IPS-NIHi7 (cell line): ENCODE measurements around the gene WDR27.
"Not testable (repeated sequence)": the region's sequence is repeated elsewhere in the genome, so short reads cannot be mapped to it uniquely, and the experiment has no call there.

Experiments
- DNase-seq: peaks from one replicate; pipeline ENCODE4 v3.0.0; 2012; ENCODE audit warnings: mixed read lengths; ENCODE audit errors: extremely low spot score

Gene WDR27

DNA sequence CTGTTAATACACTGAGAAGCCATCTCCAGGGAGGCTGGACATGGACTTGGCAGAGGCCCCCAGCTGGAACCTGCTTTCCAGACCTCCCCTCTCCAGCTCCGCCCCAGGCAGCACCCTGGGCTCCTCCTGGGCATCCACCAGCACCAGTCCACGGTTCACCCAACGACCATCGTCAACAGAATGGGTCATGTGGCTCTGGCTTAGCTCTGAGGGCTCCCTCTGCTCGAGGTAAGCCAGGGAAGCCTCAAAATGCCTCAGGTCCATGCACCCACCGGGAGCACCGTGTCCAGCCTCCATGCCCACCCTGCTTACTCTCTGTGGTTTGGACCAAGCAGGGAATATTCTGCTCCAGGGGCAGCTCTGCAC is 40.5 kb downstream of the WDR27 start:
- no peak for DNase-seq

DNA sequence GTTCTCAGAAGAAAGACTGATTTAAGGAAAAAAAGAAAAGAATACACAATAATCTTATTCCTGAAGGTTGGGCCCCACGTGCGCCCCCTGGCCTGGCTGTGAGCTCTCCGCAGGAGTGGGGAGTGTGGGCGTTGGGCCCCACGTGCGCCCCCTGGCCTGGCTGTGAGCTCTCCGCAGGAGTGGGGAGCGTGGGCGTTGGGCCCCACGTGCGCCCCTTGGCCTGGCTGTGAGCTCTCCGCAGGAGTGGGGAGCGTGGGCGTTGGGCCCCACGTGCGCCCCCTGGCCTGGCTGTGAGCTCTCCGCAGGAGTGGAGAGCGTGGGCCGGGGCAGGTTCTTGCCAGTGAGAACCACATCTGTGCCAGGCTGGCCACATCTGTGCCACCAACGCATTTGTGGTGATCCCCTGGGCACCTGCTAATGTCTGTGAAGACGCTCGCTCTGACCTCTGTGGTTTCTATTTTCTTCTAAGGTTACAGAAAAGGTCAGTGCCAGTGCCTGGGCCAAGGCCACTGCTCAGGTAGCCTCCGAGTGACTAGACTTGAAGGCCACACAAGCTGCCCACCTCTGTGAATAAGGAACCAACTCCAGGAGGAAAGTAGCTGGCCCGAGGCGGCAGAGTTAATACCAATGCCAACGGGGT is 41.0 kb downstream of the WDR27 start:
- no peak for DNase-seq

DNA sequence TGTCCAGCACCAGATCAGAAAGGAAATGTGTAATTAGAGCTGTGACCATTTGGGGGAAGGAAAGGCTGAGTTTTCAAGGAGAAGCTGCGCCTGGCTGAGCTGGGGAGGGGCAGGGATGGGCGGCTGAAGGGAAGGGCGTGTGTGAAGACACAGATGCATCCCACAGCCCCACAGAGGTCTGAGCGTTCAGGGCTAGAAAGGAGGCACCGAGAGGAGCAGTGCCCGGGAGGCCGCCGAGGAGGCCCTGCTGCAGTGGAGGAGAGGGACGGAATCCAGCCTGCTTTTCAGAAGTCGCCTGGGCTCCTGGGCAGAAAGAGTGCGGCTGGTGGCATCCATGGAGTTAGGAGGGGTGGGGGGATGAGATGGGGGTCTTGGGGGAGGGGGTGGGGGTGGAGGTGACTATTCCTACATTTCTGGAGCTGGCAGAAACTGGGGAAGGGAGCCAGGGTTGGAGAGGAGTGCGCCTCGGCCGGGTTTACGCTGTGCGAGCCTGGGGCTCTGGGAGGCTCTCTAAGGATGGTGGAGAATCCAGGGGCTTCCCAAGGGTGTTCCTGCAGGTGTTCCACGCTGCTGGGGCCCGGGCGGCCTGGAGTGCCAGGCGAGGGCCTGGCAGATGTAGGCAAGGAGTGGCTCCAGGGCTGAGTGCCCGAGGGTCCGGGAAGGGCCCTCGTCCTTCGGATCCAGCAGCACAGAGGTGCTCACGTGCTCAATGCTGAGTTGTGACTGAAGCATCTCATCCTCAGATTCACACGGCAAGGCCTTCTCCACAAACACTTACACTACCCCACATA is 41.8 kb downstream of the WDR27 start:
- no peak for DNase-seq

DNA sequence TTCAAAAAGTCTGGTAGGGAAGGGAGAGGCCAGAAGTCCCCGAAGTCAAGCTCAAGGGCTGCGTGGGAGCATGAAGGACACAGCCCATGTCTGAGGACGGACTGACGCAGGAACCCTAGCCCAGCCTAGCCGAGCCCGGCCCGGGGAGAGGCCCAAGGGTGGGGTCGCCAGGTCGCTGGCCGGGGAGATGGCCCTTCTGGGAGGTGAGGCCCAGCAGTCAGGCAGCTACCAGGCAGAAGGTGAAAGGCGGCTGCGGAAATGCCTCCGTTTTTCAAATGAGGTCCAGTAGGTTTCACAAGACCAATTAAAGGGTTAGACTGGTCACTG is 44.6 kb downstream of the WDR27 start:
- no peak for DNase-seq

DNA sequence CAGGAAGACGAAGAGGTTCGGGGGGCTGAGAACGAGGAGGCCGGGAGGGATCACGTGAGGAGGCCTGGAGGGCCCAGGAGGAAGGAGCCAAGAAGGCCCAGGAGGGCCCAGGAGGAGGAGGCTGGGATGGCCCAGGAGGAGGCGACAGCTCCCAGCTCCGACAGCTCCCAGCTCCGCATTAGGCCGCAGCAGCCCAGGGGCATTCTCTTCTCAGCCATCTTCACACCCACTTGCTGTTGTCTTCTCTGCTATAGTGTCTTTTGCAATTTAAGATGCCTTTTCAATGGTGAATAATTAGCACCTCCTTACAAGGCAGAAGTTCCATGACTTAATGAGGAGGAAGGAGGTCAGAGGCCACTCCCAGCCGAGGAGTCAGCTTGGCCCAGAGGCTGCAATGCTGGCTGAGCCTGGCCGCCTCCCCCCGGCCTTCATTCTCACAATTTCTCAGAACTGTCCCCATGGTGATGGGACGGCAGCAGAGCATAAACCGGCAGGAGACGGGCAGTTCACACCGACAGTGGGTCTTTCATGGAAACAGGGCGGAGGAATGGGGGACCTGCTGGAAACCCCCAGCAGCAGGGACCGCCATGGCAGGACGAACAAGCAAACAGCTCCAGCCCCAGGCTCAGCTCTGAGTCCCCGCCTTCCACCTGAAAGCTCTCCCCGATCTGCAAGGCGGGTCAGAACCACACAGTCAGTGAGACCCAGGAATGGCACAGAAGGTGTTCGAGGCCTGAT is 45.1 kb downstream of the WDR27 start:
- DNase-seq = peak; percentile 28

DNA sequence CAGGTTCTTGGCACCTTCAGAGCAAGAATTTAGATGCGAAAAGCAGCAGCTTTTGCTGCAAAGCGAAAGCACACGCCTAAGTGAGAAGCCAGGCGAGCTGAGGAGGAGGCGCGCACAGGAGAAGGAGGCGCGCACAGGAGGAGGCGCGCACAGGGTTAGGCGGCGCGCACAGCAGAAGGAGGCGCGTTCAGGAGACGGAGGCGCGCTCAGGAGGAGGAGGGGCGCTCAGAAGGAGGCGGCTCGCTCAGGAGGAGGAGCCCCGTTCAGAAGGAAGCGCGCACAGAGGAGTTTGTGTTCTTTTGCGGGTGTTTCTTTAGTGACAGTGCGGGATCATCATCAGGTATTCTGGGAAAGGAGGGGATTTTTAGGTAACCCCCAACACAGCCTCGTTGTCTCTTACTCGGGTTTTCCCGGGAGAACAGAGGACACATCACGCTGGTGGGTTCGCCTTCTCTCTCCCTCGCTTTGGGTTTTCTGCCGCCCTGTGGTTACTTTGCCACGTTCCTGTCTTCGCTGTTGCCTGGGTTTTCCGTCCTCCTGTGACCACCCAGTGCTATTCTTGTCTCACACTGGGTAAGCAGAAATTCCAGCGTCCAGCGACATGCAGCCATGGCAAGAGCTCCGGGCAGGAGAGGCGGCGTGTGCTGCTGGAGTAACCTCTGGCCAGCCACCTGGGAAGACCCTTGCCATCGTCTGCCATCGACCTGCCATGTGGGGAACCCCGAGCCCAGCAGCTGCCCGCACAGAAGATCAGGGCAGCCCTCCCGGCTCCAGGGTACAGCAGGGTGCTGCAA is 47.0 kb downstream of the WDR27 start:
- peak; percentile 73 for DNase-seq

DNA sequence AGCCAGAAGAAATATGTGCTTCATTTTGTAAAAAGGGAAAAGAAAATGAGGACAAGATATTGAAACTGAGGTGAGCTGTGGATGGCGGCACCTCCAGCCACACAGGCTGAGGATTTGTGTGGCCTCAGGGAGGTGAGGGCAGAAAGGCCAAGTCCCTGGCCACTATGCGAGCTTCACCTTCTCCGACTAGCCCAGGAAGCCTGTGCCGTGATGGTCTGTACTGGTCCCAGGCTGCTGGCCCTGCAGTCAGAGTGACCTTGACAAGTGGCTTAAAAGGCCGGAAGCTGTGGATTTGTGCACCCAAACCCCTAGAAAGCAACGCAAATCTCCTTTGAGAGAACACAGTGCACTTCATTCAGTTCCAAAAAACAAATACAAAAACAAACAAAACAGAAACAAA is 48.1 kb downstream of the WDR27 start:
- DNase-seq = no peak

DNA sequence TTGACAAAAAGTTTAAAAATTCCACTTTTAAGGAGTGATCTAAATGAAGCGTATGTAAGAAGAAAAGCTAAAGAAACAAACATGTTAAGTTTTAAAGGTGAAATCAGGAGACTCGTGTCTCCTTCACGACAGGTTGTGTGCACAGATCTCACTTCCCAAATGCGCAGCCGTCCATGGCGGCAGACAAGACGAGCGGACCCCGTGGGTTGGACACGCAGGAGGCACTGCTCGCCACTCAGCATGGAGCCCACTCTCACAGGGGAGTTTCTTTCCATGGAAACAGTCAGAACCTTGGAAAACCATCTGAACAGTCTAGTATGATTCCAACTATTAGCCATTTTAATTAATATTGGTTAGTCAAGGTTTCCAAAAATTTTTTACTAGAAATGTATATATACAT is 48.9 kb downstream of the WDR27 start:
- DNase-seq = no peak

DNA sequence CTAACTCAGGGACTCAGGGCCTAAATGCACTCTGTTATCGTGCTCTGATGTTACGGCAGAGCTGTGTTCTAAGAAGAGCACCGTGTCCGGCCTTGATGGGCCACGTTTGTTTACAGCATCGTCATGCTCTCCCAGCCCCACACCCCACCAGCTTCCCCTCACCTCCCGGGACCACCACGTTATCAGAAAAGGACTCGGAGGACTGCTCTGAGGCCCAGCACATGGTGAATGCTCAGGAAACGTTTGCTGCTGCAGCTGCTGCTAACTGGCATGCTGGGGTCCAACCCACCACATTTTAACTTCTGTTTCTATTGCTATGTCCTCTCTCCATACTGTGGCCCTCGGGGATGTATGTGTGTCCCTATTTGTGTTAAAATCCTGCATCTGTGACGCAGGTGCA is 50.3 kb downstream of the WDR27 start:
- no peak for DNase-seq

DNA sequence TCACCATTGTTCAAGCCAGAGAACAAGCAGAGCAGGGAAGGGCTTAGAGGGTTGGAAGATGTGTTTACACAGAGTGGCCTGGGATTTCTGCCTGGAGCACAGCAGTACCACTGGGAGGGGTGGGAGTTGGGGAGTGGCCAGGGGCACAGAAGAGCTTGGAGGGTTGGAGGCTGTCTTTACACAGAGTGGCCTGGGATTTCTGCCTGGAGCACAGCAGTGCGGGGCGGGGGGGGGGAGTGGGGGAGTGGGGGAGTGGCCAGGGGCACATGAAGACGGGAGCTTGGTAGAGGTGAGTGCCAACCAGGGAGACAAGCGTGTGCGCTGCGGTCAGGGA is 50.9 kb downstream of the WDR27 start:
- no peak for DNase-seq

DNA sequence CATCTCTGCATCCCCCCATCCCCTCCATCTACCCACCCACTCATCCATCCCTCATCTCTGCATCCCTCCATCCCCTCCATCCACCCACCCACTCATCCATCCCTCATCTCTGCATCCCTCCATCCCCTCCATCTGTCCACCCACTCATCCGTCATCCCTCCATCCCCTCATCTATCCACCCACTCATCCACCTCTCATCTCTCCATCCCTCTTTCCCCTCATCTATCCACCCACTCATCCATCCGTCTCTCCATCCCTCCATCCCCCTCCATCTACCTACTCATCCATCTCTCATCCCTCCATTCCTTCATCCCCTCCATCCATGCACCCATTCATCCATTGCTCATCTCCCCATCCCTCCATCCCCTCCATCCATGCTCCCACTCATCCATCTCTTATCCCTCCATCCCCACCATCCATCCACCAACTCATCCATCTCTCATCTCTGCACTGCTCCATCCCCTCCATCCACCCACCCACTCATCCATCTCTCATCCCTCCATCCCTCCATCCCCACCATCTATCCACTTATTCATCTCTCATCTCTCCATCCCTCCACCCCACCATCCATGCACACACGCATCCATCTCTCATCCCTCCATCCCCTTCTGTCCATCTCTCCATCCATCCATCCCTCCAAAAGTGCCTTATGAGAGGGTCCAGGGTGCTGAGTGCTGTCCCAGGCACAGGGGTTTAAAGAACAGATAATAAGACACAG is 51.4 kb downstream of the WDR27 start:
- no peak for DNase-seq

DNA sequence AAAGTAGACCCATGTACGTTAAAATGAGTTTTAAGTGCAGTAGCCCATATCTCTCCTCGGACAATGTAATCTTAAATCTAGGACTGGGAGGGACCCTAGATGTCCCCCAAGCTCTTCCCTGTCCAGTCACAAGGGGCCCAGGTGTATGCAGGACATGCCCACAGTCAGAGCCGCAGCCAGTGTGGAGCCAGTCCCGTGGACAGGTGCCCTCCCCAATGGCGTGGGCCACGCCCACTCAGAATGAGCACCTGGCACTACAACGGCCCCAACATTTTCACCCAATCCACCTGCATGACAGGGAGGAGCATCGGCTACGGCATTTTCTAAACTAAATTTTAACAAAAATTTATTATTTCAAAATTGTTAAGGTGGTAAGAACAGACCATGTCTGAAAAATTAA is 53.2 kb downstream of the WDR27 start:
- DNase-seq = no peak

DNA sequence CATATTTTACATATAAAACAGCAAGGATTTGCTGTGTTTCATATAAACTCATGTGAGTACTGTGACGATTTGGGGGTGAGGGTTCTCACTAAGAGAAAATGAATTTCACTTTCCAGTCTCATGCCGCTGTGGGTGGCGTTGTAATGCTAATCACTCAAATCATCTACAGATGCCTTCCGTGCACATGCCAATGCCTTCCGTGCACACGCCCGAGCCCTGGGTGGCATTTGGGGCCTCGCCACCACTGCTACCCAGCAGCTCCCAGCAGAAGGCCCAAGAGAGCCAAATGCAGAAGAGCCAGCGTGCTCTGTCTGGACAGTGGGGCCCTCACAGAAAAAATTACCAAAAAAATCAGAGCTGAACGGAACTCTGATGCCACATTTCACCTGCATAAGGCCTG is 53.7 kb downstream of the WDR27 start:
- no peak for DNase-seq

DNA sequence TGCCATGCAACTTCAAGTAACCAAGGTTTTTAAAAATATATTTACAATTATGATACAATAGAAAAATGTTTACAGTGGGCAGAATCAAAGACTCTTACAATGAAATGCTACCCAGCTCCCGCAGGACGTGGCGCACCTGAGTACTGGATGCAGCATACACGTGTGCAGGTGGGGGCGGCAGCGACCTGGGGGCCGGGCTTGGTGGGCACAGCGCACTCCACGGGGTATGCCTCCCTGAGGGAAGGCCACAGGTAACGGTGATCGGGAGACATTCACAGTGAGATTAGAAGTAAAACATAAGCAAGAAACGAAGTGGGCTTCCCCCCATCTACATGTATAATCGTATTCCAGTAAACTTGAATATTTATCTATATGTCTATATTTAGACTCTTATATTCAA is 54.2 kb downstream of the WDR27 start:
- no peak for DNase-seq

DNA sequence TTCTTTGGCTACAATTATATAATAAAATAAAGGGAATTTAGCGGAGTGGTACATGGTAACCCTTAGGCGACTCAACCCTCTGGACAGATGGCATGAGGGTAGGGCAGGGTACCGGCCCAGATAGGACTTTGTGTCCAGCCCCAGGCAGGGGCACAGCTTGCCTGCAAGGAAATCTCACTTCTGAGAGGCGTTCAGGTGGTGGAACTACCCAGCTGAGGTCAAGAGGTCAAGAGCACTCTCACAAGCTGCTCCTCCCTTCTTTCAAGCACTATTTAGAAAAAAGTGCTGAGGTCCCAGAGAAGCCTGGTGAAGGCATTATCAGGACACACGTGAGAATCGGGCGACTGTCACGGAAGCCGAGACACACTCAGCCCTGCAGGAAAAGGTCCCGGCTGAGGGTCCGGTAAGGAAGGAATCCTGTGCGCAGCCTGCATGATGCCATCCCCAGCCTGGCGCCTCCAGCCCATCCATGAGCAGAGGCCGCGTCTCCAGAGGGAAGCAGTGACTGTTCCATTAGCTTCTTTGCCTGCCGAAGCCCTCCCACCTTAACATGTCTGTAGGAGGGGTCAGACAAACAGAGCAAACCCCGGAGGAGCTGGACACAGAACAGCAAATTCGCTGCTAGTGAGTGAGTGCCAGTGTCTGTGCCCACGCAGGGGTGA is 54.8 kb downstream of the WDR27 start:
- no peak for DNase-seq

DNA sequence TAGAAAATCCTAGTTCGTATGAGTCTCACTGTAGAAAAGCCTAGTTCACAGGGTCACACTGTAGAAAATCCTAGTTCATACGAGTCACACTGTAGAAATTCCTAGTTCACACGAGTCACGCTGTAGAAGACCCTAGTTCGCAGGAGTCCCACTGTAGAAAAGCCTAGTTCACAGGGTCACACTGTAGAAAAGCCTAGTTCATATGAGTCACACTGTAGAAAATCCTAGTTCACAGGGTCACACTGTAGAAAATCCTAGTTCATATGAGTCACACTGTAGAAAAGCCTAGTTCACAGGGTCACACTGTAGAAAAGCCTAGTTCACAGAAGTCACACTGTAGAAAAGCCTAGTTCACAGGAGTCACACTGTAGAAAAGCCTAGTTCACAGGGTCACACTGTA is 56.4 kb downstream of the WDR27 start:
- not testable (repeated sequence) for DNase-seq

DNA sequence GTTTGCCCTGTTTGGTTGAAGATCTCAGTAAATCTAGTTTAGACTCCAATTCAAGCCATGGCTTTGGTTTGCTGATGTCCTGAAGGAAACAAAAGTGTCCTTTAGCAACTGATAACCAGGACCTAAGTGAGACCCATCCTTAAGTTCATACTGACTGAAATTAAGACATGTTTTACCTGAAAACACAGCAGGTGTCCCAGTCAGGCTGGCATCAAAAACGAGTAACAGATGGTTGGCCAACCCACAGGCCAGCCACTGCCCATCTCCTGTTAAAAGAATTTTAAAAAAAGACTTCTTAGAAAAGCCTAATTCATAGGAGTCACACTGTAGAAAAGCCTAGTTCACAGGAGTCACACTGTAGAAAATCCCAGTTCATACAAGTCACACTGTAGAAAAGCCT is 58.3 kb downstream of the WDR27 start:
- no peak for DNase-seq

DNA sequence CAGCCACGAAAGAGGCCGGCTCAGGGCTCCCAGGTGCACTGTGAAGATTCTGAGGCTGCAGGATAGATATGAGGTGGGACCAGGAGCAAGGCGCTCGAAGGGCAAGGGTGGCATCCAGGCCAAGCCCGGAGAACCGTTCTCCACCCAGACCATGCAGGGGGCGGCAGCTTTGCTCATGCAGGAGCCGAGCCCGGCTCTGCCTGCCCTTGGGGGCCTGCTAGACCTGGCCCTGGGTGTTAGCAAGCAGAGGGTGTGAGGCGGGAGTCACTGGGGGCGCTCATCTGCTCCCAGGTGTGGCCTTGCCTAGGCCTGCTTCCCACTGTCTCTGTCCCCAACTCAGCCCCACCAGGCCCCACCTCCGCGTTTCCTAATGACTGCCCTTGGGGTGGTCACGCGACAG is 59.4 kb downstream of the WDR27 start:
- DNase-seq = no peak

DNA sequence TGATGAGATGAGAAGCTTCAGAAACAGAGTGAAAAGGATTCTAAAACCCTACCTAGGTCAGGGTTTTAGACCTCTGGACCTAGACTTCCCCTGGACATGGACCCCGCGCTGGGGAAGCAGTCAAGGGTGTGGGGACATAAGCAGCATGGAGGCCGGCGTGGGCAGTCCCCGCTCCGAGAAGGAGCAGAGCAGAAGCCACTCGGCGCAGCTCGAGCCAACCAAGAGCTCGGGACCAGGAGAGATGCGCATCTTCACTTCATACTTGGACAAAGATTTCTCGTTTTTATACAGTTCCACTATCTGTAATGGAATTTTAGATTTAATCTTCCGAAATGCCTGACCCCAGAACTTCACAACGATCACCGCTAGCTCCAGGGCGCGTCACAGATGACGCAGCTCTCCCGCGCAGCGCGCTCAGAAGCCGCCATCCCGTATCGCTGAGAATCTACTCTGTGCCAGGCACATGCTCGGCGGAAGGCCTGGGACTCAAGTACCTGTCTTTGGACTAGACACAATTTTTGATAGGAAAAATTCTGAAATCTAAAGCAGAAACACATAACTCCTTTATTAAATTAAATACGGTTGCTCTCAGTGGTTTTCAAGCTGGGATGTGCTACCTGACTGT is 60.3 kb downstream of the WDR27 start:
- no peak for DNase-seq

DNA sequence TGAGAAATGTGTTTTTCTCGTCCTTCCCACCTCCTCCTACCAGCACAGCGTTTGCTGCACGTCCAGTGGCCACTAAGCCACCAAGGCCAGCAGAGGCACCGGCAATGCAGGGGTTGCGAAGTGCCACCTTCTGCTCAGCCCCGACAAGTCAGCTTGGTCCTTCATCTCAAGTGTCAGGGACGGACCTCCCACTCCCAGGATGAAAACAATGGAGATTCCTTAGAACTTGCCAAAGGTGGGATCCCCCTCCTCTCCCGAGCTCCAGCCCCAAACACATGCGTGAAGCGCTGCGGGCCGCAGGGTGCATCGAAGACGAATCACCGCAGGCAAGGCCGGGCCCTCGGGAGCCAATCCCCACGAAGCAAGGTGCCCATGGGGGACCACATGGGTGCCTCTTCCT is 60.8 kb downstream of the WDR27 start:
- DNase-seq = no peak

DNA sequence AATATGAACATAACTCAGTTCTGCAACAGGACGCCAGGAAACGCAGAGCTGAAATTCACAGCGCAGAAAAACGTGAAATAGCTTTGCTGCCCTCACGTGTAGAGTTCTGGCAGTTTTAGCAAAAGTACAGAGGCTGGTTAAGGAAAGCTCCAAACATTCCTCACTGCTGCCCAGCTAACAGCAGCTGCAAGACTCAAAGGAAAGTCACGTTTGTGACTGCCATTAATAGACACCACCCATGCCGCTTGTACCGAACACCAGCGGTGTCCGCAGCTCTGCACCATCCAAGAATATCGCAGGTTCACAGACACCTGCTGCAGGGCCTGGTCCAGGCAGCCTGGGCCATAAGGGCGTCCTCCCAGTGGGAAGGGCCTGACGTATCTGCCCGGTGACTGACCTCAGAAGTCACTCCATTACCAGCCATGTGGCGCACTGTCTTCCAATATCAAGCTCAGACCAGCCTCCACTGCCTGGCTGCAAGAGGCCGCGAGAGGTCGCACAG is 61.4 kb downstream of the WDR27 start:
- DNase-seq = no peak
